GM19455 (cell line): ENCODE data around the gene KIF17.
"Not testable (repeated sequence)": the region's sequence is repeated elsewhere in the genome, so short reads cannot be mapped to it uniquely, and the experiment has no call there.

Experiments used
- ATAC-seq: cut with Tn5 transposase; IDR thresholded peaks from one replicate; pipeline ENCODE4 v1.9.1; 2021; ENCODE audit not compliant: unreplicated experiment

The KIF17 gene

DNA sequence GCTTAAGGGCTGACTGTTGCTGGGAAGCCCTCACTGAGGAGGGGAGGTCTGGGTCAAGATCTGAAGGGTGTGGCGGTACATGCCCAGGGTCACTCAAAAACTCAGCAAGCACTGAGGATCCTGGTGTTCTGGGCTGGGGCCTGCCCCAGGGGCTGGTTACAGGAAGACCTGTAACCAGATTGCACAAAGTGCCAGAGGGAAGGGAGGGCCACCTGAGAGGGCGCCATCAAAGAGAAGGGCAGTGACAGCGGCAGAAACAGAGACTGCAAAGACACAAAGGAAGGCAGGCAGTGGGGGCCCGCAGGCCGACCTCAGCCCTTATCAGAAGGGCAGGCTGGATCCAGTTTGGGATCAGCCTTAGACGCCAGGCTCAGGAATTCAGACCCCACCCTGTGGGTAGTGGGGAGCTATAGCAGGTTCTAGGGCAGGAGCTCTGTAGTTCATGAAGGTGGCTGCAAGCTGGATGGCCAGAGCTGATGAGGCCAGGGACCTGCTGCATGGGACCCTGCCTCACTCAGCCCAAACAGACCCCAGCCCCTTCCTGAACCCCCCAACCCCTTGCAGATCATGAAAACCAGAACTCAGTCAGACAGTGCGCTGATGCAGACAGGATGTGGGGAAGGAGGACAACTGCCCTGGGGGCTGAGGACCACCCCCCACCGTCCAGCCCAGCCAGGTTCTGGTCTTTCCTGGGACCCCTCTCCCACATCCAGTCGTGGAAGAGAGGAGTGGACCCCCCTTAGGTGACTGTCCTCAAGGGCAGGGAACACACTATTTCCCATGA is 10.8 kb upstream of the KIF17 start:
- ATAC-seq = no peak

DNA sequence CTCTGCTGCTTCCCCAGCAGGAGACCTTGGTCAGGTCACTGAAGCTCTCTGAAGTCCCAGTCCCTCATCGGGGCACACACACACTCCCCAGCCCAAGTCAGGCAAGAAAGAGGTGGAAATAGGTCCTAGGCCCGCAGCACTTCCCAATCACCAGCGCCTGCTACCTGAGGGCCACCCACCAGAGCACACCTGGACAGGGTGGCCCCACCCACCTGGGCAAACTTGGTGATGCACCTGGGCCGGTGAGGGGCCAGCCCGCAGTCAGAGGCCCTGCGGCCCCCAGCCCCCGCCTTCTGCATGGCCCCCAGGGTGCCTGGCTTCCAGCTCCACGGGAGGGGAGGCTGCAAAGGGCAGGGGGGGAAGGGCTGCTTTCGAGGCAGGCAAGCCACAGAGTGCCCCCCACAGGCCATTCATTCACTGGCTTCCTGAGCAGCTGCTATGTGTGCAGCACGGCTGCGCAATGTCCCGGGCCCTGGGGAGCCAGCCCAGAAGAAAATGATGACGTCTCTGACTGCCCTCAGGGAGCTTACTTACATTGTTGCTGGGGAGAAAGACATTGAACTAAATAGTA is 10.0 kb upstream of the KIF17 start:
- ATAC-seq = no peak

DNA sequence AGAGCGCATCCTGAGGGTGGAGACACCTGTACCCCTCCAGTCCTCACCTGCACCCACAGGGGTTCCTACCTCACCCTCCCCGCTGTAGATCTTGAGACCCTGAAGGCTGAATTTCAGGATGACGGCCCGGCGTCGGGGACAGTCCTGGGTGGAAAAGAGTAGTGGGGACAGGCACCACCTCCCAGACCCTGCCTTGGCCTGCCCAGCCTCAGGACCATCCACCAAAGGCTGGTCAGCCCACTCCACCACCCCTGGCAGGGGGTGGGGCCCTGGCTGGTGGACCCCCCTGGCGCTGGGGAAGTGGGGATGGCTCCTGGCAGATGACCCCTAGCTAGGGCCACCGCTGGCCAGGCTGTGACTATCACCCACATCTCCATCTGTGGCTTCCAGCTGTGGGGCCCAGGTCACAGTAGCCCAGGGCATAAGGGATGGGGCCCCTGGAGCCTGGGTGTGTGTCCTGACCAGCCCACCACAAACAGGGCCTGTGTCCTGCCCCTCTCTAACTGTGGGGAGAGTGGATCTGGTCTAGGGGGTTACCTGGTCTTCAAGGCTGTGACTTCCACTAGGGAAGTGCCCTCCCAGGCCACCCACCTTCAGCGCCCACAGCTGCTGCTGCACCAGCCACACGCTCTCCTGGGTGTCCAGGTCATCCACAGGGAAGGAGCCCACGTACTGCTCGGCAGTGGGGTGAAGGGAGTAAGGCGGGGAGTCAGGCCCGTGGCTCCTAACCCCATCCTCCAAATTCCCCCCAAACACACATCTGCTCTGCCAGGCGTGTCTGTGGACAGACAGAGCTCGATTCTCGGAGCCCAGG is 9.3 kb upstream of the KIF17 start:
- ATAC-seq = no peak

DNA sequence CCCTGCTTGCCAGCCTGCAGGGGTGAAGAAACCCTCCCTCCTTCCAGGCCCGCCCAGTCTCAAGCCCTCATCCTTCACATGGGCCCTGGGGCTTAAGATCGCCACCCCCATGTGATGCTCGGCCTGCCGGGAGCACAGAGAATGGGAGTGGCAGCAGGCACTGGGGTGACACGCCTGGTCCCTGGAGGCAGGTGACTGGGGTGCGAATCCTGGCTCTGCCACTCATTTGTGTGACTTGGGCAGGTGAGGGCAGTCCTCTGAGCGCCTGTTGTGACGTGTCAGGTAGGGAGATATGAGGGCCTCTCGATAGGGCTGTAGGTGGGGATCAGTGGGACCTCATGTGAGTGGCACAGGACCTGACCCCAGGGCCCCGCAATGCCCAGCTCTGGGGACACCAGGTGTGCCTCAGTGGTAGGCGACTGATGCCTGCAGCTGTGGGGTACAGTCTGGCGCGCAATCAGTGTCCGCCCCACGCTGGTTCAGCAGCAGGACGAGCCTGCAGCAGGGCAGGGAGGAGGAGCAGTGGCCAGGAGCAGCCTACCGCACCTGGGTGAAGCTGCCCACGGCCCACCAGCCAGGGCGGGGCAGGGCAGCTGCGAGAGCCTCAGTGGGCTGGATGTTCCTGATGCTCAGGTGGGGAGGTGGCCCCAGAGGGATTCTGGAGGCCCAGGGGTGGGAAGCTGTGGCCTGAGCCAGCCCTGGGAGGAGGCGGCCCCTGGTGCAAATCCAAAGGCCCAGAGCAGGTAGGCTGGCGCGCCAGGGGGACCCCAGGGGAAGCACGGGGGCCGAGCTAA is 8.5 kb upstream of the KIF17 start:
- ATAC-seq = no peak

DNA sequence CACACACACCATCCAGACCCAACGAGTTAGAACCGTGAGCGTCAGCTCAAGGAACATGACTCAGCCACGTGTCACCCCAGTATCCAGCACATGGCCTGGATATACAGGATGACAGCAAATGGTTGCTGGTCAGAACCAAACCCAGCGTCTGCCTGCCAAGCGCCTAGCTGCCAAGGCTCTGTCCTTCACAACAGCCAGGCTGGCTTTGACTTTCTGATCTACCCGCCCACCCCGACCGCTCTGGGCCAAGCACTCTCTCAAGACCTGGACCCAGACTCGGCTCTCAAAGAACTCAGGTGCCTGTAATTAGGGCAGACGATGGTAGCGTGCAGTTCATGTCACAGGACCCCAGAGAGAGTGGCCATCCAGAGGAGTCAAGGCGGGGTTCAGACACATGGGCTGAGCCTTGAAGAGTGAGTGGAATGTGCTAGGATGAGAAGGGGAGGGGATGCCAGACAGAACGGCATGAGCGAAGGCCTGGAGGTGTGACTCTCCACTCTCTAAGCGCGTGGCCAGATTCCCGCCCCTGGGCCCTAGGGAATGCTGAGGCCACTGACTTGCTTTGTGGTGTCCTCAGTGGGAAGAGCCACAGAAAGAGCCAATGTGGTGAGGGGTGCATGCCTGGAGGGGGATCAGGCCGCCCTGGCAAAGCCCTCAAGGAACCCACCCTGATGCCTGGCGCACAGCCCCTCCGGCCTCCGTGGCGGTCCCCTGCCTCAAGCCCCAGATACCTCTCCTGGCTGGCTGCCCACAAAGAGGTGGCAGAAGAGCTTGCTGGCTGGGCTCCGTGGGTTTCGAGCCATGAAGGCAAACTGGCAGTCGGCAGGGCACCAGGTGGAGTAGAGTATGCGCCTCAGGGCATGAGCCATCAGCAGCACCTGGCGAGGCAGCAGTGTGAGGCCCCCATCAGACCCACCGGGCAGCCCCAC is 7.6 kb upstream of the KIF17 start:
- no peak for ATAC-seq

DNA sequence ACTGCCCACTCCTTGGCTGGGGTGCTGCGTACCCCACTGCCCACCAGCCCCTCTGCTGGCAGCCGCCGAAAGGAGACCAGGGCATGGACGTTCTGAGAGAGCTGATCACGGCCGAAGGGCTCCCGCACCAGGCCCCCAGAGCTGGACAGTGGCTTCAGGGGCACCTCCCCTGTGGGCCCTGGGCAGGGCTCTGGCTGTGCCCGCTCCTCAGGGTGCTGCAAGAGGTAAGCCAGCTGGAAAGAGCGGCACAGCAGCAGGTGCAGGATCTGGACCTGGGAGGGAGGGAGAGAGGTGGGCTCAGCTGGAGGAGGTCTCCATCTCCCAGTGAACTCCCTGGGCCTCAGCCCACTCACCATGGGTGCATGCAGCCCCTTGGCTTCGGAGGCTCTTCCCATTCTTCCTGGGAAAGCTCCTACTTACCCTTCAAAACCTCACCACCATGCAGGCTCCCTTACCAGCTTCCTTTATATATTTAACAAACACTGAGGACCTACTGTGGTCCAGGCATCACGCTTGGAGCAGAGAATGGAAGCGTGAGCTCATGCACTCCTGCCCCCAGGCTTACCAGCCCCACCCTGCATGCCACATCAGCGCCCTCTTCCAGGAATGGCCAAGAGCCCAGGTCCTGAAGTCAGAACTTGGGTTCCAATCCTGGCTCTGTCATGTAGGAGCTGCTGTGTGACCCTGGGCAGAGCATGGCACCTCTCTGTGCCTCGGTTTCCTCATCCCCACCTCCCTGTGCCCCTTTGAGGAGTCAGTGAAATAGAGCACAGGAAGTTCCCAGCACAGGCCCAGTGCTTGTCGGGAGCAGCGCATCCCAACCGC is 6.8 kb upstream of the KIF17 start:
- no peak for ATAC-seq

DNA sequence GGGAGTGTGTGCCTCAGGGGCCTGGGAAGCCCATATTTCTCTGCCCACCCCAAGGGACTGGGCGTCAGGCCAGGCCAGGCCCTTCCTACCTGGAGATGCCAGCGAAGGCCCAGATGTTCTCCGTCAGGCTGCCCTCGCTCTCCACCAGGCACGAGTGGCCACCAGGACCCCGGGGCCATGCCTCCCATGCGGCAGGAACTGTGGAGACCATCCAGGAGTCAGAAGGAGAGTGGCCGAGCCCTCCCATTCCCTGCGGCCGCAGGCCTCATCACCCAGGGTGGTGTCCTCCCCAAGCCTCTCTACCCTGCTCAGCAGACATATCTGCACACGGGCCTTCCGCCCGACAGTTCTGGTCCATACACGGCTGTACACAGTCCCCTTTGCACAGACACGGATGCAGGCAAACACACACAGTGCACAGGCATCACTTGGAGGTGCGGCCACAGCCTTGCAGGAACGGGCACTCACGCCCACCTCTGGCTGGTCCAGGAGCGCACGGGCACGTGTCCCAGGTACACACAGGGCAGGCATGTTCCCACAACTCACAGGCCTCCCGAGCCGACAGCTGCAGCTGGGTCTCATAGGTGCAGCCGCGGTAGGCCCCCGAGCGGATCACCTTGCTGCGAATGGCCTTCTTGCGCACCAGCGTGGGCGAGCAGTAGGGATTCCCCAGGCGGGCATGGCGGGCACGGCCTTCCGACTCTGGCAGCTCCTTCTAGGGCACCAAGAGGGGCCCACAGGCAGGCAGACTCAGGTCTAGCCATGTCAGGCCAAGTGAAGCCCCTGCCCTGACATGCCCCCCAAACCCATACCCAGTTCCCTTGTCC is 5.9 kb upstream of the KIF17 start:
- no peak for ATAC-seq

DNA sequence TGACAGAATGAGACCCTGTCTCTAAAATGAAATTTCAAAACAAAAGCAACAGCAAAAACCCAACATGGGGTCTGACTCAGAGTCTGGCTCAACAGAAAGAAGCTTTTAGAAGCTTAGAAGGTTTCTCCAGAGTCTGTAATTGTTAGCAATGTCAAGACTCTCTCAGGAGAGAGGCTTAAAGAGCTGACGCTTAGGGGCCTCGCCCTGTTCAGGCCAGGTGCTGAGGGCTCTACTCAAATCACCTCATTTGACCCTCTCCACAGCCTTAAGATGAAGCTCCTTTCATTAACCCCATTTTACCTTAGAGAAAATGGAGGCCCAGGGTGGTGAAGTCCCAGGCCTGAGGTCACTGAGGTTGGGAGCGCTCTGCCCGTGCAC is 5.3 kb upstream of the KIF17 start:
- no peak for ATAC-seq

DNA sequence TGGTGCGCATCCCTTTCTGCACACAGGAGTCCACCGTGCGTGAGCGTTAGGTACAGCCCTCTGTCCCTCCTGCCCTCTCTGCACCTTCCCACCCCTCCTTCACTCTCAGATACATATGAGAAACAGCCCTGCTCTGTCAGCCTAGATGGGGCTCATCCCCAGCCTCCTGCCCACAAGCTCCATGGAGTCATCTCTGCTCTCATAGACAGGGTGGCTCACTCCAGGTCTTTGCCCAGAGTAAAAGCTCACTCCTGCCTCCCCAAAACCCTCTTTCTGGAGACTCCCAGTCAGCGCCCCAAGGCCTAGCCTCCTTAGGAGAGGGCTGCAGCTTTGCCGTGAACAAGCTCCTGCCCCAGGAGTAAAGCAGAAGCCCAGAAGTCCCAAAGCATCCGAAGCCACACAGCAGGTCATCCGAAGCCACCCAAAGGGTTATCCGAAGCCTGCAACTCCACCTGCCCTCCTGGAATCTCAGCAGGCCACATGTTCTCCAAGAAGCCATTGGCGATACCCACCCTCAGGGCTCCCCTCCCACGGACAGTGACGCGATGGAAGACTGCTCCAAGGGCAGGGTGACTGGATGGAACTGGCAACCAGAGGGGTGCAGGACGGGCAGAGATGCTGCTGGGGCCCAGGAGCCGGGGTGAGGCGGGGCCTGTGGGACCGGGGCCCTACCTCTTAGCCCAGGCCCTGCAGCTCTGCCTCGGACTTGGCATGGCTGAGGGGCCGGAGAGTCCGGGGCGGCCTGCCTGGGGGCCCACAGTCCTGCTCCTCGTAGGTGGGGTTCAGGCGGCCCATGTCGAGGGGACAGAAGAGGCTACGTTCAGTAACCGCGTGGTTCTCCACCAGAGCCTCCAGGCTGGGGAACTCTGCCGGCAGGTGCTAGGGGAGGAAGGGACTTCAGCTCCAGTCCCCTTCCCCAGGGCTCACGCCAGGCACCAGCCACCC is 3.6 kb upstream of the KIF17 start:
- ATAC-seq = no peak

DNA sequence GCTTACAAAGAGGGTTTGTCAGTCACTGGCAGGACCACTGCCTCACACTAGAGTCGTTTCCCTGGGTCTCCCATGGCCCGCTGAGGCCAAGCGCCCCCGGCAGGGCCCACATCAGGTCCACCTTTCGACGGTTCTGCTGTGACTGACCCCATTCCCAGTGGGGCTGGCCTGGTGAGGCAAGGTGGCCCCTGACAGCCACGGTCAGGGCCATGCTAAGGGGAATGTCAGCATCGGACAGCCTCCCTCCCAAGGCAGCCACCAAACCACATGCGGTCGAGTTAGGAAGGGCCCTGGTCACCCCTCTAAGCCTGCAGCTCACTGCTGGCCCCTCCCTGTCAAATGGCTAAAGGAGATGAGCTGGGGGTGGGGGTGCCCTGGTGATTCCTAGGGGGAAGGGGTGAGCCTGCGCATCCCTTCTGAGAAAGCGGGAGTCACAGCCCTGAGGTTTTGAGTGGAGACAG is 2.9 kb upstream of the KIF17 start:
- ATAC-seq = no peak

DNA sequence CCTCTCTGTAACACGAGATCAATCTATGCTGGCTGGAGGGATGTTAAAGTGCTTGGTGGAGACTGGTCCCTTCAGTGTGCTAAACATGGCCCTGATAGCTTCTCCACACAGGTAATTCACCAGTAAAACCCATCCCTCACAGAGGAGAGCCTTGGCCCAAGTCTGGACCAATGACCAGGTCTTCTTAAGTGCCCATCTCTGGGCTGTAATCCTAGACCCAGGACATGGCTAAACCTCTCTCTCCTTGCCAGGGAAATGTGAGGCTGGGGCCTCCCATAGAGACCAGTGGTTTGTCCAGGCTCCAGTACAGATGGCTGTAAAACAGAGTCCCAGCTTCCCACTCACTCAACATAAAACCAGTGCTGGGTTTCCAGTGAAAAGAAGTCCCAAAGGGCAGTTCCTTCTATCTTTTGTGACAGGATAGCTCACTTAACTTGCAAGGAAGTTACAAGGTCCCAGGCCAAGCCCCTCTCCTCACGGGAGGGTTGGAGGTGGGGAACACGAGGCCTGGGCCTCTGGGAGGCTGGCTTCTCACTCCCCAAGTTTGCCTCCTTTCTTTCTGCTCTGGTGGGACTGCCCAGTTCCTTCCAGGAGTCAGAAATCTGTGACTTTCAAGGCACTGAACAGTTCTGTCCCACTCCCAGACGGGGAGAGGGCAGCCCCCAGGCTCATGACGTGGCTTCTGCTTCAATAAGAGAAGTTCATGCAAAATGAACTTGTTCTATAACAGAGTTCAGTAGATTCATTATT is 2.2 kb upstream of the KIF17 start:
- ATAC-seq = no peak

DNA sequence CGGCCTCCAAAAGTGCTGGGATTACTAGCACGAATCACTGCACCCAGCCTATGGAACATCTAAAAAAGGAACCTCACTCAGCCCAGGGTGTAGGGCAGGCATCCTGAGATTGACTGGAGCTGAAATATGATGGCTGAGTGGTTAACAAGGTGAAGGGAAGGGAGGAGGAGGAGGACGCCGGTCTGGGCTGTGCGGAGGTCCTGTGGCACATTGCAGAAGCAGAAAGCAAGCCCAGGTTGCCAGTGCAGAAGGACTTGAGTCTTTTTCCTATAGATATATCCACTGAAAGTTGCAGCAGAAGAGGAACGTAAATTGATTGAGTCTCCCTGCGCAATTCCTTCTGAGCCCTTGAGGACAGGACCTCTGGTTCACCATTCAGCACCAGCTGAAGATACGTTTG is 1.5 kb upstream of the KIF17 start:
- no peak for ATAC-seq

DNA sequence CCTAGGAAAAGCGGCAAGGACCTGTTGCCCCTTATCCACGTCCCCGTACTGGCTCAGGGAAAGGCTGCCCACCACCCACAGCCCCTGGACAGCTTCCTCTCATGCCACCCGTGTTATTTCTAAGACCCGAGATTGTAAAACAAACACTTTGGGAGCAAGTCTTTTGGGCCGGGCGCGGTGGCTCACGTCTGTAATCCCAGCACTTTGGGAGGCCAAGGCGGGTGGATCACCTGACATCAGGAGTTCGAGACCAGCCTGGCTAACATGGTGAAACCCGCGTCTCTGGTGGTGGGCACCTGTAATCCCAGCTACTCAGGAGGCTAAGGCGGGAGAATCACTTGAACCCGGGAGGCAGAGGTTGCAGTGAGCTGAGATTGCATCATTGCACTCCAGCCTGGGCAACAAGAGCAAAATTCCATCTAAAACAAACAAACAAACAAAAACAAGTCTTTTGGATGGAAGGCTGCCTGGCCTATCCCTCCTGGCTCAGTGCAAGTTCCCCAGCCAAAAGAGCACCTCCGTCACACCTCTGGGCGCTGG is 606 bp upstream of the KIF17 start:
- ATAC-seq = not testable (repeated sequence)

DNA sequence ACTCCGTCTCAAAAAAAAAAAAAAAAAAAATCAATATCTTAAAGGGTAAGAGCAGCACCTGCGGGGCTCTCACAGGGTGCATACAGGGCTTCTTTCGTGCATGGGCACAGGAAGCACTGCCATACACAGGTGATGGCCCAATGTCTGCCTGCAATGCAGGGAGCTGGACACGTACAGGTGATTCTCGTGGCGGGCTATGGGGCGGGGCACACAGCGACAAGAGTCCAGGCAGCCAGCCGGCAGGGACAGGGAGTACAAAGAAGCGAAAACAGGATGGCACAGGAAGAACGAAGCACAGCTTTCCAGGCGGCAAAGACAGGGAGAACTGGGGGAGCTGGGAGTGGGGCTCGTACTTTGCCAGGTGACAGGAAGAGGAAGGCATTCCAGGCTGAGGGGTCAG is 1.6 kb downstream of the KIF17 start:
- no peak for ATAC-seq

DNA sequence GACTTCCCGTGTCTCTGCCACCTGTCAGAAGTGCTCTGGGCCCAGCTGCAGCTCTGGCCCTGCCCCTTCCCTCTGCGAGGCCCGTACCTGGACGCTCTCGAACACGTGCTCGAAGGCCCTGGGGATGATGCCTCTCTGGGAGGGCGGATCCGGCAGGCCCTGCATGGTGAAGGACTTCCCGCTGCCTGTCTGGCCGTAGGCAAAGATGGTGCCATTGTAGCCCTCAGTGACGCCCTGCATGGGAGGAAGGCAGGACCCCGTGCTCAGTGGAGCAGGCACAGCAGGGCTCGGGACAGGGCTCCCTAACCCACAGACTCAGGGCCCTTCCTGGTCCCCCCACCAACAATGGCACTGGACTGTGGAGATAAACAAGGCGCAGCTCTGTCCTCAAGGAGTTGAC is 2.4 kb downstream of the KIF17 start:
- no peak for ATAC-seq

DNA sequence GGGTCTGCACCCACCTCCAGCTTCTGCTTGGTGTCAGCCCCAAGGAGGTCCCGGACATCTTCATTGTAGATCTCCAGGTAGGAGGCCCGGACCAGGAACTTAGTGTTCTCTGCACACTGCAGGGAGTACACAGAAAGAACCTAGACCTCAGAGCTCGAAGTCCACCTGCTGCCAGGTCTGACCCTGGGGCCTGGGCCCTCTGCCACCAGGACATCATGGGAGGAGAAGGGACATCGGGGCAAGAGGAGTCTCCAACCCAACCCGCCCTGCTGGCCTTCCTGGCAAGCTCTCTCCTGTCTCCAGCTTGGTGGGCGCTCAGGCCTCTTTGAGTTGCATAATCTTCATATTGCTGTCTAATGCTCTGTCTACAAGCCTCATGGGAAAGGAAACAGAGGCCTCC is 4.4 kb downstream of the KIF17 start:
- ATAC-seq = no peak
